ENCODE data around the gene YTHDF1.

- TF ChIP-seq CTCF (IDR thresholded peaks at IDR 0.05) (no peak), POLR2A (IDR thresholded peaks at IDR 0.05) (no peak)
These were observed 4.9 kb upstream of the YTHDF1 start for GRCh38 chr20:63220696-63221399.

All from esophagus squamous epithelium (tissue), 4 donors.